HuH-7.5 (cell line): ENCODE measurements around the gene PSMC5.
A peak's percentile ranks its signal among the peaks of the same experiment; 100 is the strongest.

ENCODE experiments used
- DNase-seq: peaks from one replicate; pipeline ENCODE4 v3.0.0; 2011; ENCODE audit warnings: low spot score

The PSMC5 gene

GRCh38 chr17:63821804-63822203 is 5.4 kb upstream of the PSMC5 start:
- no peak for DNase-seq

GRCh38 chr17:63822537-63822936 is 4.7 kb upstream of the PSMC5 start:
- DNase-seq: no peak

GRCh38 chr17:63823659-63824331 is 3.4 kb upstream of the PSMC5 start:
- no peak for DNase-seq

GRCh38 chr17:63824362-63824761 is 2.9 kb upstream of the PSMC5 start:
- DNase-seq: no peak

- DNase-seq: no peak
These were observed 696 bp upstream of the PSMC5 start for GRCh38 chr17:63826468-63827001.

GRCh38 chr17:63827801-63828221 is 580 bp downstream of the PSMC5 start:
- DNase-seq: no peak

- no peak for DNase-seq
These were observed 1.7 kb downstream of the PSMC5 start for GRCh38 chr17:63828936-63829335.

GRCh38 chr17:63830278-63830677 is 3.0 kb downstream of the PSMC5 start:
- DNase-seq: no peak

- DNase-seq: no peak
These were observed 3.8 kb downstream of the PSMC5 start for GRCh38 chr17:63830904-63831491.

GRCh38 chr17:63831505-63831904 is 4.3 kb downstream of the PSMC5 start:
- DNase-seq: no peak

- no peak for DNase-seq
These were observed 4.8 kb downstream of the PSMC5 start for GRCh38 chr17:63832014-63832413.

- no peak for DNase-seq
These were observed 5.2 kb downstream of the PSMC5 start for GRCh38 chr17:63832455-63832854.

- no peak for DNase-seq
These were observed 6.0 kb downstream of the PSMC5 start for GRCh38 chr17:63833026-63833740.

- no peak for DNase-seq
These were observed 6.6 kb downstream of the PSMC5 start for GRCh38 chr17:63833741-63834373.

- DNase-seq: peak; percentile 28
These were observed 7.4 kb downstream of the PSMC5 start for GRCh38 chr17:63834431-63835166.

GRCh38 chr17:63835167-63835720 is 8.0 kb downstream of the PSMC5 start:
- no peak for DNase-seq

GRCh38 chr17:63836811-63837210 is 9.6 kb downstream of the PSMC5 start:
- DNase-seq: no peak

- DNase-seq: no peak
These were observed 10.2 kb downstream of the PSMC5 start for GRCh38 chr17:63837480-63837879.

- DNase-seq: no peak
These were observed 10.8 kb downstream of the PSMC5 start for GRCh38 chr17:63837962-63838600.

GRCh38 chr17:63838631-63839171 is 11.5 kb downstream of the PSMC5 start:
- peak; percentile 42 for DNase-seq
